ENCODE results near the gene SLC6A3. TPM values are rescaled to one million over a fixed set of nuclear protein-coding genes. Genes with fewer than 3 reads are reported as not detected.

The SLC6A3 gene
- total RNA-seq, 1 donor, result not detected

DNA sequence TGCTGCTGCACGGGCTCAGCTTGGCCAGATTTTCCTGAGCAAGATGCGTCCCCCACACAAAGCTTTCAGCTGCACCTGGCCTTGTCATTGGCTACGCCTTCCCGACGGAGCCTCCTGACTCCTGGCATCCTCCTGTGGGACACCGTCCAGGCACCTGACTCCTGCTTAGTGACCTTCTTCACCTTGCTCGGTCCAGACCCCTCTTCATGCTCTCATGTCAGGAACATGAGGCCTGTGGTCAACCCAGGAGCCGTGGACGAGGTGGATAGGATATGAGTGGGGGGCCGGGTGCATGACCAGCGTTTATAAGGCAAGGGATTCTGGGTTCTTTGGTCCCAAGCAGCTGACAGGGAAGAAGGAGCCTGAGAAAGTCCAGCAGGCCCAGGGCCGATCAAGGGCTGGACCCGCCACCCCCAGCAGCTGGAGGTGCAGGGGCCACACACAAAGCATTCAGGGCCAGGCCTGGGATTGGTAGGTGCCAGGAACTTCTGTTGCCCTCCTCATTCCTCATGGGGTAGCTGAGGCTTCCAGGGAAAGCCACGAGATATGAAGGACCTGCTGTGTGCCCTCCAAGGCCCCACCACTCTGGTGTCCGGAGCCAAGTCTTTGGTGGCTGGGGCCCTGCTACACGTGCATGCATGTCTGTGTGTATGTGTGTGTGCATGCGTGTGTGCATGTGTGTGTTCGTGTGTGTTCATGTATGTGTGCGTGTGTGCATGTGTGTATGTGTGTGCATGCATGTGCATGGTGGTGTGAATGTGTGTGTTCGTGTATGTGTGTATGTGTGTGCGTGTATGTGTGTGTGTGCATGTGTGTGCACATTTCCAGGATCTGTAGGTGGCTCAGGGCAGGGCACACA, 34.9 kb downstream of the SLC6A3 start:
- TF ChIP-seq, protein P1, sequence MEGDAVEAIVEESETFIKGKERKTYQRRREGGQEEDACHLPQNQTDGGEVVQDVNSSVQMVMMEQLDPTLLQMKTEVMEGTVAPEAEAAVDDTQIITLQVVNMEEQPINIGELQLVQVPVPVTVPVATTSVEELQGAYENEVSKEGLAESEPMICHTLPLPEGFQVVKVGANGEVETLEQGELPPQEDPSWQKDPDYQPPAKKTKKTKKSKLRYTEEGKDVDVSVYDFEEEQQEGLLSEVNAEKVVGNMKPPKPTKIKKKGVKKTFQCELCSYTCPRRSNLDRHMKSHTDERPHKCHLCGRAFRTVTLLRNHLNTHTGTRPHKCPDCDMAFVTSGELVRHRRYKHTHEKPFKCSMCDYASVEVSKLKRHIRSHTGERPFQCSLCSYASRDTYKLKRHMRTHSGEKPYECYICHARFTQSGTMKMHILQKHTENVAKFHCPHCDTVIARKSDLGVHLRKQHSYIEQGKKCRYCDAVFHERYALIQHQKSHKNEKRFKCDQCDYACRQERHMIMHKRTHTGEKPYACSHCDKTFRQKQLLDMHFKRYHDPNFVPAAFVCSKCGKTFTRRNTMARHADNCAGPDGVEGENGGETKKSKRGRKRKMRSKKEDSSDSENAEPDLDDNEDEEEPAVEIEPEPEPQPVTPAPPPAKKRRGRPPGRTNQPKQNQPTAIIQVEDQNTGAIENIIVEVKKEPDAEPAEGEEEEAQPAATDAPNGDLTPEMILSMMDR (IDR thresholded peaks at IDR 0.05; ENCODE audit: extremely low read depth, low read depth, low read length), result no peak
- Histone ChIP-seq H3K4me2 (ENCODE audit: insufficient read depth, low read length) (no peak overlapping the region), H3K79me2 (ENCODE audit: insufficient read depth, low read length) (no peaks in the 10 kb centered on the region), H3K27me3 (ENCODE audit: insufficient read depth, low read length) (peaks cover 3% of the 10 kb centered on the region), H3K27ac (ENCODE audit: low read depth, low read length) (no peak overlapping the region), H4K20me1 (ENCODE audit: insufficient read depth, low read length) (no peaks in the 10 kb centered on the region), H3K4me1 (ENCODE audit: insufficient read depth, low read length) (no peaks in the 10 kb centered on the region), H3K9me3 (ENCODE audit: low read depth, low read length) (no peaks in the 10 kb centered on the region), H3K4me3 (ENCODE audit: insufficient read depth, low read length) (no peak overlapping the region), H3K36me3 (ENCODE audit: insufficient read depth, low read length) (no peaks in the 10 kb centered on the region), H2AFZ (ENCODE audit: low read length) (no peak overlapping the region)
- DNase-seq (ENCODE audit: insufficient read length, low spot score, missing footprints), result no peak

DNA sequence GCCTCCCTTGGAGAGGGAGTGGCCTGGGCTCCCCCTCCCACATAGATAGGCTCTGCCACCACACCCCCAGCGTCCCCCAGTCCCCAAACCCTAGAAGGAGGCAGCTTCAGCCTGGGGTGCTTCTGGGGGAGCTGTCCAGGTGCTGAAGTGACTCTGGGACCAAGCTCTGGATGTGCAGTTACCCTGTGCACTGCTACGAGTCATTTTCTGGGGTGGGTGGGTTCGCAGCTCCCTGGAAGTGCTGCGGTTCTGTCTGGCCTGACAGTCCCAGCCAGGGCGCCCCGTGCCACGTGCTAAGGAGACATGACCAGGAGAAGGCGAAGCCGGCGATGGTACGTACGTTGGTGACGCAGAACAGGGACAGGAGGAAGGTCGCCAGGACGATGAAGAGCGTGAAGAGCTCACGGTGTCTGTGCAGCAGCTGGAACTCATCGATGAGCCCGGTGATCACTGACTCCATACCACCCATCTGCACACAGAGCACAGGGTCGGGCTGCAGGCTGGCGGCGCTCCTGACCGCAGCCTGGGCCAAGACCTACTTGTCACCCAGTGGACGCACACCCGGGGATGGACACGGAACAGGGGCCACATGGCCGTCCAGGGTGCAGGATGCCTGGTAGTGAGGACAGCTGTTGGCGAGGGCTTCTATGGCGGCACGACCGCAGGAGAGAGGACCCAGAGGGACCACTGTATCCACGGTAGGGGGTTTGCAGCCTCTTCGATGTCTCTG, 35.7 kb downstream of the SLC6A3 start:
- Histone ChIP-seq H3K4me2 (ENCODE audit: insufficient read depth, low read length) (no peak overlapping the region), H2AFZ (ENCODE audit: low read length) (no peak overlapping the region), H3K36me3 (ENCODE audit: insufficient read depth, low read length) (no peaks in the 10 kb centered on the region), H3K27ac (ENCODE audit: low read depth, low read length) (no peak overlapping the region), H3K4me1 (ENCODE audit: insufficient read depth, low read length) (no peaks in the 10 kb centered on the region), H3K9me3 (ENCODE audit: low read depth, low read length) (no peaks in the 10 kb centered on the region), H3K27me3 (ENCODE audit: insufficient read depth, low read length) (peaks cover 3% of the 10 kb centered on the region), H3K79me2 (ENCODE audit: insufficient read depth, low read length) (no peaks in the 10 kb centered on the region), H4K20me1 (ENCODE audit: insufficient read depth, low read length) (no peaks in the 10 kb centered on the region), H3K4me3 (ENCODE audit: insufficient read depth, low read length) (no peak overlapping the region)
- peak; percentile 95 for DNase-seq (ENCODE audit: insufficient read length, low spot score, missing footprints)
- TF ChIP-seq, protein P1 (IDR thresholded peaks at IDR 0.05; ENCODE audit: extremely low read depth, low read depth, low read length), result no peak

DNA sequence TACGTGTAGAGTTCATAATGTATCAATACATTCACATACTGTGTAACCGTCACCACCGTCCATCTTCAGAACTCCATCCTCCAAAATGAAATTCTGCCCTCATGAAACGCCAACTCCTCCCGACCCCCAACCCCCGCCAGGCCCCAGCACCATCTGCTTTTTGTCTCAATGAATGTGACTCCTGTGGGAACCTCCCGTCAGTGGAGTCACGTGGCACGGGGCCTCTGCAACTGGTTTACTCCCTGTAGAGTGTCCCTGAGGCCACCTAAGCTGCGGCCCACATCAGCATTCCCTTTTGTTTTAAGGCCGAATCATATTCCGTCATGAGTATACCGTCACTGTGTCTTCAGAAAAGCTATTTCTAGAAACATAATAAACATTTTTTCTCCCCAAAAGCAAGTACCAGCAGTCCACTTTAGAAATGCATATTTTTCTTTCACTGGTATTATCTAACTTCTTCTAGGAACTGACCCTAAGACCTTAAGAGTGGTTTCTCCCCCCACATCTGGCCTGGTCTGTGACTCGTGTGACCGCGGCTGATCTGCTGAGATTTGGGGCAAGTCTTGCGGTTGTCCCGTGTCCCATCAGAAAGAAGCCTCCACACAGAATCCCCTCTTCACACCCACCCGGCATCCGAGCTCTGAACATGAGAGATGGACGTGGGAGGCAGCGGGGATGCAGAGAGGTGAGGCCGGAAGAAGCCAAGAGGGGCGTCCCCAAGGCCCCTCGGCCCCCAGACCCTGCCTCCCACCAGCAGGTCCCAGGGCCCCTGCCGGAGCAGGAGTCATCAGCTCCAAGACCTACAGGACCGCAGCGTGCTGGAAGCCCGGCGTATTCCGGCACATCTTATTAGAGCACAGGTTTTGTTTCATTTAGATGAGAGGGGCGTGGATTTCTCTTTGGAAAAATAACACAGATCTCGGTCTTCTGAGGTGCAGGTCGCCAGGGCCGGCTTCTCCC, 38.3 kb downstream of the SLC6A3 start:
- Histone ChIP-seq H3K4me2 (ENCODE audit: insufficient read depth, low read length) (no peak overlapping the region), H4K20me1 (ENCODE audit: insufficient read depth, low read length) (no peaks in the 10 kb centered on the region), H3K27me3 (ENCODE audit: insufficient read depth, low read length) (peaks cover 3% of the 10 kb centered on the region), H3K9me3 (ENCODE audit: low read depth, low read length) (no peaks in the 10 kb centered on the region), H3K4me1 (ENCODE audit: insufficient read depth, low read length) (no peaks in the 10 kb centered on the region), H3K27ac (ENCODE audit: low read depth, low read length) (no peak overlapping the region), H3K36me3 (ENCODE audit: insufficient read depth, low read length) (no peaks in the 10 kb centered on the region), H3K4me3 (ENCODE audit: insufficient read depth, low read length) (no peak overlapping the region), H3K79me2 (ENCODE audit: insufficient read depth, low read length) (no peaks in the 10 kb centered on the region), H2AFZ (ENCODE audit: low read length) (no peak overlapping the region)
- DNase-seq (ENCODE audit: insufficient read length, low spot score, missing footprints), result peak; percentile 35
- TF ChIP-seq, protein P1 (IDR thresholded peaks at IDR 0.05; ENCODE audit: extremely low read depth, low read depth, low read length), result no peak
